ENCODE results near the gene MYLK4.

Gene MYLK4

GRCh38 chr6:2733324-2733723 is 17.4 kb downstream of the MYLK4 start:
- DNase-seq (ENCODE audit: low spot score) = peak; percentile 39

- DNase-seq (ENCODE audit: low spot score) = no peak
Observed at GRCh38 chr6:2732503-2733089, 18.1 kb downstream of the MYLK4 start.

- no peak for DNase-seq (ENCODE audit: low spot score)
Observed at GRCh38 chr6:2731281-2731909, 19.3 kb downstream of the MYLK4 start.

- no peak for DNase-seq (ENCODE audit: low spot score)
Observed at GRCh38 chr6:2730353-2731107, 20.2 kb downstream of the MYLK4 start.

- no peak for DNase-seq (ENCODE audit: low spot score)
Observed at GRCh38 chr6:2729921-2730320, 20.8 kb downstream of the MYLK4 start.

- DNase-seq (ENCODE audit: low spot score) = no peak
Observed at GRCh38 chr6:2725999-2726567, 24.6 kb downstream of the MYLK4 start.

GRCh38 chr6:2725364-2725988 is 25.2 kb downstream of the MYLK4 start:
- DNase-seq (ENCODE audit: low spot score) = no peak

- no peak for DNase-seq (ENCODE audit: low spot score)
Observed at GRCh38 chr6:2721219-2721618, 29.5 kb downstream of the MYLK4 start.

- no peak for DNase-seq (ENCODE audit: low spot score)
Observed at GRCh38 chr6:2719093-2719455, 31.6 kb downstream of the MYLK4 start.

GRCh38 chr6:2718334-2719092 is 32.2 kb downstream of the MYLK4 start:
- no peak for DNase-seq (ENCODE audit: low spot score)

GRCh38 chr6:2716936-2717700 is 33.6 kb downstream of the MYLK4 start:
- DNase-seq (ENCODE audit: low spot score) = no peak

GRCh38 chr6:2715737-2716136 is 35.0 kb downstream of the MYLK4 start:
- DNase-seq (ENCODE audit: low spot score) = no peak

- DNase-seq (ENCODE audit: low spot score) = no peak
Observed at GRCh38 chr6:2714111-2714895, 36.4 kb downstream of the MYLK4 start.

GRCh38 chr6:2713473-2714110 is 37.1 kb downstream of the MYLK4 start:
- no peak for DNase-seq (ENCODE audit: low spot score)

GRCh38 chr6:2712102-2712501 is 38.6 kb downstream of the MYLK4 start:
- DNase-seq (ENCODE audit: low spot score) = no peak

- DNase-seq (ENCODE audit: low spot score) = no peak
Observed at GRCh38 chr6:2710412-2710811, 40.3 kb downstream of the MYLK4 start.

- DNase-seq (ENCODE audit: low spot score) = no peak
Observed at GRCh38 chr6:2708456-2708855, 42.3 kb downstream of the MYLK4 start.

GRCh38 chr6:2706558-2706957 is 44.2 kb downstream of the MYLK4 start:
- no peak for DNase-seq (ENCODE audit: low spot score)

- no peak for DNase-seq (ENCODE audit: low spot score)
Observed at GRCh38 chr6:2705256-2705655, 45.5 kb downstream of the MYLK4 start.

- DNase-seq (ENCODE audit: low spot score) = no peak
Observed at GRCh38 chr6:2697291-2697690, 53.4 kb downstream of the MYLK4 start.

Data from activated CD4-positive, alpha-beta T cell treated with anti-CD3 and anti-CD28 coated beads, Interleukin-2, Interleukin-4, amounts not matched to agents 100 ng/mL and 50 ng/mL, durations not matched to agents 16 hours and 8 hours (primary cell).